Measurements from ENCODE around the gene PCNP.
"Not testable (repeated sequence)": the region's sequence is repeated elsewhere in the genome, so short reads cannot be mapped to it uniquely, and the experiment has no call there.

The PCNP gene

GRCh38 chr3:101567528-101568317 lies 6.3 kb upstream of the PCNP start:
- no peak for DNase-seq (ENCODE audit: low spot score)

GRCh38 chr3:101571028-101571895 lies 2.7 kb upstream of the PCNP start:
- no peak for DNase-seq (ENCODE audit: low spot score)

GRCh38 chr3:101574388-101575112 lies 570 bp downstream of the PCNP start:
- peak; percentile 39 for DNase-seq (ENCODE audit: low spot score)

GRCh38 chr3:101577286-101577685 lies 3.3 kb downstream of the PCNP start:
- no peak for DNase-seq (ENCODE audit: low spot score)

- DNase-seq (ENCODE audit: low spot score), result no peak
Measured at GRCh38 chr3:101588616-101589015, 14.6 kb downstream of the PCNP start.

GRCh38 chr3:101591071-101591470 lies 17.1 kb downstream of the PCNP start:
- no peak for DNase-seq (ENCODE audit: low spot score)

- no peak for DNase-seq (ENCODE audit: low spot score)
Measured at GRCh38 chr3:101602731-101603130, 28.8 kb downstream of the PCNP start.

- DNase-seq (ENCODE audit: low spot score), result no peak
Measured at GRCh38 chr3:101603184-101603583, 29.2 kb downstream of the PCNP start.

GRCh38 chr3:101605398-101605797 lies 31.4 kb downstream of the PCNP start:
- DNase-seq (ENCODE audit: low spot score), result not testable (repeated sequence)

- DNase-seq (ENCODE audit: low spot score), result no peak
Measured at GRCh38 chr3:101611023-101611422, 37.0 kb downstream of the PCNP start.

- not testable (repeated sequence) for DNase-seq (ENCODE audit: low spot score)
Measured at GRCh38 chr3:101613014-101613413, 39.0 kb downstream of the PCNP start.

- DNase-seq (ENCODE audit: low spot score), result no peak
Measured at GRCh38 chr3:101615525-101615924, 41.5 kb downstream of the PCNP start.

- DNase-seq (ENCODE audit: low spot score), result no peak
Measured at GRCh38 chr3:101617478-101617877, 43.5 kb downstream of the PCNP start.

- DNase-seq (ENCODE audit: low spot score), result no peak
Measured at GRCh38 chr3:101618726-101619125, 44.7 kb downstream of the PCNP start.

GRCh38 chr3:101619734-101620133 lies 45.8 kb downstream of the PCNP start:
- no peak for DNase-seq (ENCODE audit: low spot score)

GRCh38 chr3:101623656-101624055 lies 49.7 kb downstream of the PCNP start:
- no peak for DNase-seq (ENCODE audit: low spot score)

- no peak for DNase-seq (ENCODE audit: low spot score)
Measured at GRCh38 chr3:101624857-101625256, 50.9 kb downstream of the PCNP start.

GRCh38 chr3:101625879-101626278 lies 51.9 kb downstream of the PCNP start:
- no peak for DNase-seq (ENCODE audit: low spot score)

- no peak for DNase-seq (ENCODE audit: low spot score)
Measured at GRCh38 chr3:101629219-101629618, 55.2 kb downstream of the PCNP start.

GRCh38 chr3:101631098-101631796 lies 57.3 kb downstream of the PCNP start:
- no peak for DNase-seq (ENCODE audit: low spot score)

- DNase-seq (ENCODE audit: low spot score), result not testable (repeated sequence)
Measured at GRCh38 chr3:101631959-101632358, 58.0 kb downstream of the PCNP start.

- no peak for DNase-seq (ENCODE audit: low spot score)
Measured at GRCh38 chr3:101632586-101632985, 58.6 kb downstream of the PCNP start.

Data from LoVo (cell line).